PC-3 (cell line): ENCODE results near the gene BCR.

Experiments
- EZH2 ChIP-seq: fragments of 300-600 bp; sonication (generic); IDR thresholded peaks from one replicate; pipeline ENCODE4 v1.6.1; 2017; ENCODE audit warnings: antibody characterized with exemption, mild to moderate bottlenecking, low read length; ENCODE audit not compliant: unreplicated experiment
- EZH2phosphoT487 ChIP-seq: fragments of 300-600 bp; sonication (generic); IDR thresholded peaks from 2 replicates; pipeline ENCODE4 v1.6.1; 2018; ENCODE audit warnings: mild to moderate bottlenecking, antibody characterized with exemption, low read length, borderline replicate concordance
- TF ChIP-seq, protein P1 (sequence below): fragments of 300-600 bp; sonication (generic); conservative IDR thresholded peaks from 2 replicates; pipeline ENCODE4 v1.5.1; 2017; ENCODE audit warnings: antibody characterized with exemption, low read depth, mild to moderate bottlenecking, low read length

DNA sequence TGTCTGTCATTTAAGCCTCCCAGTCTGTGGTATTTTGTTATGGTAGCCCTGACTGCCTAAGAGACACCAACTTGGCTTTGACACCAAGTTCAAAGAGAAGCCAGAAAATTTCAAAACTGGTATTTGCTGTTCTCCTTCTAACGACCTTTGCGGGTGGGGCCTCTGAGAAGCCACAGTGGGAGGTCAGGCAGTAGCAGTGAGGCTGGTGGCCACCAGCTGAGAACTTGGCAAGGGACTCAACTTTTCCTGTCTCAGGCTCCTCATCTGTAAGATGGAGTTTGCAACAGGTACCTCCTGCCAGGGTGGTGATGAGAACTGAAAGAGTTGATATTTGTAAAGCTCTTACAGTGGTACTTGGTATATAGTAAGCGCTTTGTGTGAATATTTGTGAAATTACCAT lies 183.4 kb downstream of the BCR start:
- TF ChIP-seq EZH2: no peak
- TF ChIP-seq, protein P1, sequence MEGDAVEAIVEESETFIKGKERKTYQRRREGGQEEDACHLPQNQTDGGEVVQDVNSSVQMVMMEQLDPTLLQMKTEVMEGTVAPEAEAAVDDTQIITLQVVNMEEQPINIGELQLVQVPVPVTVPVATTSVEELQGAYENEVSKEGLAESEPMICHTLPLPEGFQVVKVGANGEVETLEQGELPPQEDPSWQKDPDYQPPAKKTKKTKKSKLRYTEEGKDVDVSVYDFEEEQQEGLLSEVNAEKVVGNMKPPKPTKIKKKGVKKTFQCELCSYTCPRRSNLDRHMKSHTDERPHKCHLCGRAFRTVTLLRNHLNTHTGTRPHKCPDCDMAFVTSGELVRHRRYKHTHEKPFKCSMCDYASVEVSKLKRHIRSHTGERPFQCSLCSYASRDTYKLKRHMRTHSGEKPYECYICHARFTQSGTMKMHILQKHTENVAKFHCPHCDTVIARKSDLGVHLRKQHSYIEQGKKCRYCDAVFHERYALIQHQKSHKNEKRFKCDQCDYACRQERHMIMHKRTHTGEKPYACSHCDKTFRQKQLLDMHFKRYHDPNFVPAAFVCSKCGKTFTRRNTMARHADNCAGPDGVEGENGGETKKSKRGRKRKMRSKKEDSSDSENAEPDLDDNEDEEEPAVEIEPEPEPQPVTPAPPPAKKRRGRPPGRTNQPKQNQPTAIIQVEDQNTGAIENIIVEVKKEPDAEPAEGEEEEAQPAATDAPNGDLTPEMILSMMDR: no peak
- TF ChIP-seq EZH2phosphoT487: no peak
